K562 (cell line): ENCODE results near the gene CD207. TPM values are rescaled to one million over a fixed set of nuclear protein-coding genes. Genes with fewer than 3 reads are reported as not detected.

Experiments used
- ATAC-seq: fragments of 200-7000 bp; cut with Tn5 transposase; 3 replicates; pipeline ENCODE4 v1.9.1; 2020; ENCODE audit warnings: moderate library complexity
- BruUV-seq: library from RNA; stranded (reverse); fragments of 400-500 nt; replicated peaks from 2 replicates; lab custom pipeline; 2021; lab: Mats Ljungman, UMichigan
- CTCF ChIA-PET: fragments of 300-600 bp; formaldehyde crosslinking; extraction: SDS; loops from one replicate; lab custom pipeline; 2021; ENCODE audit warnings: low intra/inter-chr PET ratio; lab: Yijun Ruan, JAX
- POLR2A ChIA-PET: fragments of 300-600, 350-650 bp; sonication (Branson Sonifier 250); formaldehyde crosslinking; extraction: SDS; loops from one replicate; lab custom pipeline; 2021; ENCODE audit warnings: antibody characterized with exemption, inconsistent platforms; lab: Yijun Ruan, JAX
- DNase-seq, 4 experiments: peaks; one replicate each; pipeline versions ENCODE4 v3.0.0 to v3.0.0-alpha.2; 2011 to 2018; ENCODE audit warnings: low spot score in 3 of 4, mixed read lengths in 3 of 4; ENCODE audit errors: extremely low read depth in 1 of 4
- FAIRE-seq: peaks from 2 replicates; lab custom pipeline; 2011; peaks lifted over from hg19 to GRCh38; lab: Jason Lieb, UNC
- H2AFZ ChIP-seq: 2 replicates; pipeline ENCODE4 v1.6.0; 2011; ENCODE audit warnings: low read depth, low read length, control low read depth, inconsistent platforms
- H3K27ac ChIP-seq: fragments of 200-600 bp; 3 replicates; pipeline ENCODE4 v1.8.0; 2011; ENCODE audit warnings: low read depth, mild to moderate bottlenecking, control low read depth, inconsistent platforms, low read length, moderate library complexity, mixed read lengths; ENCODE audit errors: extremely low read depth
- H3K27me3 ChIP-seq, 2 experiments: fragments of 300-600 bp in 1 of 2; 2 replicates in 1 of 2; 3 replicates in 1 of 2; pipeline versions ENCODE4 v1.6.0 to v1.8.0; 2011; ENCODE audit warnings: inconsistent platforms in 2 of 2, low read length in 2 of 2, mild to moderate bottlenecking in 1 of 2, mixed read lengths in 1 of 2, moderate library complexity in 1 of 2; ENCODE audit not compliant: control insufficient read depth in 2 of 2, insufficient read depth in 2 of 2
- H3K36me3 ChIP-seq: fragments of 300-600 bp; 3 replicates; pipeline ENCODE4 v1.8.0; 2011; ENCODE audit warnings: mild to moderate bottlenecking, low read length, inconsistent platforms; ENCODE audit not compliant: control insufficient read depth, insufficient read depth
- H3K4me1 ChIP-seq, 2 experiments: fragments of 200-600 bp in 1 of 2; replicated peaks in 1 of 2; 2 replicates in 1 of 2; 3 replicates in 1 of 2; pipeline versions ENCODE4 v1.5.1 to v1.8.0; 2011; ENCODE audit warnings: inconsistent platforms in 2 of 2, low read length in 2 of 2, mild to moderate bottlenecking in 1 of 2, mixed read lengths in 1 of 2, moderate library complexity in 1 of 2; ENCODE audit not compliant: control insufficient read depth in 2 of 2, insufficient read depth in 2 of 2
- H3K4me2 ChIP-seq: 2 replicates; pipeline ENCODE4 v1.6.1; 2011; ENCODE audit warnings: low read length, control low read depth, inconsistent platforms, mixed read lengths; ENCODE audit not compliant: insufficient read depth
- H3K4me3 ChIP-seq: fragments of 200-600 bp; sonication (generic), shearing (Covaris generic); 2 replicates; pipeline ENCODE4 v1.5.1; 2016; ENCODE audit warnings: control low read depth, inconsistent platforms
- H3K79me2 ChIP-seq: fragments of 200-600 bp; 3 replicates; pipeline ENCODE4 v1.8.0; 2011; ENCODE audit warnings: low read length, inconsistent platforms; ENCODE audit not compliant: control insufficient read depth, insufficient read depth
- H3K9ac ChIP-seq, 2 experiments: 2 replicates each; pipeline versions ENCODE4 v1.6.0 to v1.6.1; 2011; ENCODE audit warnings: low read depth in 2 of 2, low read length in 2 of 2, control low read depth in 1 of 2, inconsistent platforms in 1 of 2, mild to moderate bottlenecking in 1 of 2, mixed read lengths in 1 of 2; ENCODE audit not compliant: insufficient read depth in 1 of 2
- H3K9me1 ChIP-seq: one replicate; pipeline ENCODE4 v1.6.0; 2011; ENCODE audit warnings: inconsistent platforms, mild to moderate bottlenecking, low read length, moderate library complexity; ENCODE audit not compliant: control insufficient read depth, insufficient read depth
- H3K9me3 ChIP-seq: replicated peaks from 2 replicates; pipeline ENCODE4 v1.5.1; 2011; ENCODE audit warnings: low read depth, low read length, inconsistent platforms; ENCODE audit not compliant: control insufficient read depth, insufficient read depth
- H4K20me1 ChIP-seq: replicated peaks from 2 replicates; pipeline ENCODE4 v1.6.1; 2011; ENCODE audit warnings: low read length, inconsistent platforms, mixed read lengths; ENCODE audit not compliant: control insufficient read depth, insufficient read depth
- BRD4 ChIP-seq: fragments of 200-600 bp; sonication (generic); IDR thresholded peaks from 2 replicates; pipeline ENCODE4 v1.6.1; 2017; ENCODE audit warnings: inconsistent platforms
- DMBX1 ChIP-seq: fragments of 250-450 bp; sonication (Bioruptor Pico); IDR thresholded peaks from 2 replicates; pipeline ENCODE4 v1.8.0; 2022; ENCODE audit warnings: inconsistent platforms, mild to moderate bottlenecking, moderate library complexity, borderline replicate concordance
- HDAC2 ChIP-seq: fragments of 450-650 bp; IDR thresholded peaks from 2 replicates; pipeline ENCODE4 v1.6.1; 2016; ENCODE audit warnings: mild to moderate bottlenecking
- HNRNPUL1 ChIP-seq: fragments of 200-400 bp; formaldehyde crosslinking; IDR thresholded peaks from 2 replicates; pipeline ENCODE4 v1.6.1; 2017; ENCODE audit warnings: low read length
- HOXB6 ChIP-seq: fragments of 250-450 bp; sonication (Bioruptor Pico); IDR thresholded peaks from 2 replicates; pipeline ENCODE4 v1.5.1; 2022; ENCODE audit warnings: mild to moderate bottlenecking, borderline replicate concordance
- KLF10 ChIP-seq: fragments of 250-450 bp; sonication (Bioruptor Pico); IDR thresholded peaks from 2 replicates; pipeline ENCODE4 v1.6.1; 2021; ENCODE audit warnings: matching md5 sums
- MAFF ChIP-seq: IDR thresholded peaks from 2 replicates; pipeline ENCODE4 v1.6.1; 2012; ENCODE audit warnings: low read length, improper control_type of control experiment
- MCM5 ChIP-seq: fragments of 450-650 bp; IDR thresholded peaks from 2 replicates; pipeline ENCODE4 v1.6.1; 2016; ENCODE audit warnings: low read depth
- MEIS2 ChIP-seq: fragments of 450-650 bp; IDR thresholded peaks from 2 replicates; pipeline ENCODE4 v1.6.1; 2014; ENCODE audit warnings: mild to moderate bottlenecking; ENCODE audit not compliant: partially characterized antibody
- NR4A1 ChIP-seq, 2 experiments: fragments of 250-450 bp in 1 of 2; fragments of 450-650 bp in 1 of 2; sonication (Bioruptor Pico) in 1 of 2; IDR thresholded peaks; 2 replicates each; pipeline versions ENCODE4 v1.4.0 to v1.6.1; 2016 to 2020; ENCODE audit warnings: mild to moderate bottlenecking in 2 of 2, missing compliant biosample characterization in 1 of 2, missing genetic modification characterization in 1 of 2, moderate library complexity in 1 of 2
- PCBP1 ChIP-seq: fragments of 200-400 bp; formaldehyde crosslinking; IDR thresholded peaks from 2 replicates; pipeline ENCODE4 v1.6.1; 2018; ENCODE audit warnings: mild to moderate bottlenecking, low read depth, low read length; ENCODE audit not compliant: poor library complexity, severe bottlenecking
- TAF9B ChIP-seq: fragments of 450-650 bp; IDR thresholded peaks from 2 replicates; pipeline ENCODE4 v1.6.1; 2018; ENCODE audit warnings: mild to moderate bottlenecking; ENCODE audit not compliant: partially characterized antibody
- XRCC3 ChIP-seq: fragments of 450-650 bp; IDR thresholded peaks from 2 replicates; pipeline ENCODE4 v1.6.1; 2017; ENCODE audit warnings: mild to moderate bottlenecking, moderate library complexity
- ZFPM2 ChIP-seq: fragments of 250-450 bp; sonication (Bioruptor Pico); IDR thresholded peaks from 2 replicates; pipeline ENCODE4 v1.5.1; 2022; ENCODE audit warnings: mild to moderate bottlenecking
- ZNF165 ChIP-seq: fragments of 250-450 bp; sonication (Bioruptor Pico); IDR thresholded peaks from 2 replicates; pipeline ENCODE4 v1.4.0; 2020; ENCODE audit warnings: borderline replicate concordance
- WGBS: fragments of 100-300 bp; shearing (Covaris generic); methylation state at CpG from one replicate; pipeline ENCODE4 v1.1.6; 2016; ENCODE audit warnings: low coverage, mixed read lengths; ENCODE audit not compliant: insufficient coverage; ENCODE audit errors: missing lambda C conversion rate; 5-methylcytosine and 5-hydroxymethylcytosine counted together
- in situ Hi-C: fragments of 300-500 bp; cut with MboI; formaldehyde crosslinking; loops from 4 replicates; pipeline ENCODE4 v1.15.0; 2018; ENCODE audit warnings: inconsistent platforms, mixed read lengths
- intact Hi-C: fragments of 100-400 bp; cut with micrococcal nuclease; formaldehyde crosslinking; loops from 2 replicates; pipeline ENCODE4 v1.14.2; 2022
- polyA plus RNA-seq, 8 experiments: library from polyadenylated mRNA; depleted of rRNA in 4 of 8; stranded (reverse) in 5 of 8; unstranded in 3 of 8; fragments of >200 nt; fragmentation: Nextera tagmentation in 2 of 8; fragmentation: Illumina TruSeq in 1 of 8; extraction: Ambion mirVana in 2 of 8; extraction: Trizol in 1 of 8; gene quantifications; 2 replicates each; pipeline versions ENCODE4 v1.2.1 to v1.2.3, GENCODE V29; 2011 to 2014; ENCODE audit warnings: inconsistent platforms in 1 of 8, missing spikeins in 1 of 8
- total RNA-seq, 7 experiments: library from RNA; depleted of rRNA in 6 of 7; stranded (reverse); fragments of >200 nt in 6 of 7; fragmentation: Illumina TruSeq in 2 of 7; extraction: Trizol in 2 of 7; gene quantifications; 2 replicates each; pipeline versions ENCODE4 v1.2.1 to v1.2.3, GENCODE V29; 2011 to 2021; ENCODE audit warnings: low replicate concordance in 1 of 7
- TF ChIP-seq, protein P1 (sequence below), 2 experiments: fragments of 450-650 bp in 1 of 2; IDR thresholded peaks; 2 replicates each; pipeline ENCODE4 v1.6.1; 2011 to 2017; ENCODE audit warnings: low read depth in 2 of 2, antibody characterized with exemption in 1 of 2, borderline replicate concordance in 1 of 2, low read length in 1 of 2, mild to moderate bottlenecking in 1 of 2, mixed read lengths in 1 of 2; ENCODE audit not compliant: control insufficient read depth in 1 of 2

The CD207 gene
- total and polyA plus RNA-seq, 9 of the 15 experiments (the other 6 are each of a cell fraction or from before 2014, with no cell fraction given): not detected

- Histone ChIP-seq H4K20me1 (no peaks in the 10 kb centered on the region), H3K36me3 (no peaks in the 10 kb centered on the region), H2AFZ (no peak overlapping the region), H3K4me3 (no peak overlapping the region), H3K4me2 (no peak overlapping the region), H3K4me1 (no peaks in the 10 kb centered on the region), H3K9me3 (no peaks in the 10 kb centered on the region), H3K79me2 (no peaks in the 10 kb centered on the region), H3K9me1 (no peaks in the 10 kb centered on the region), H3K27me3 (peaks cover 3 to 11% of the 10 kb centered on the region in 2 experiments; a peak in 2 of 5 replicates), H3K9ac (no peak overlapping the region), H3K27ac (no peak overlapping the region)
- intact Hi-C loops (no loop called here), in situ Hi-C loops (no loop called here)
- 0% methylated on average over 4 of the region's 4 CpGs for WGBS
- ChIA-PET POLR2A (no interaction called here), CTCF (no interaction called here)
- TF ChIP-seq ZNF165 (no peak), MEIS2 (no peak), PCBP1 (no peak), HDAC2 (no peak), XRCC3 (no peak), HOXB6 (CRISPR knock-in tag) (no peak), MCM5 (no peak), TAF9B (no peak), NR4A1 (CRISPR knock-in tag; IDR thresholded peaks at IDR 0.05) (no peak), NR4A1 (tag; IDR thresholded peaks at IDR 0.05) (no peak), HNRNPUL1 (no peak), DMBX1 (CRISPR knock-in tag) (no peak), ZFPM2 (CRISPR knock-in tag) (no peak), KLF10 (CRISPR knock-in tag) (no peak), BRD4 (no peak), MAFF (no peak)
- TF ChIP-seq, protein P1, sequence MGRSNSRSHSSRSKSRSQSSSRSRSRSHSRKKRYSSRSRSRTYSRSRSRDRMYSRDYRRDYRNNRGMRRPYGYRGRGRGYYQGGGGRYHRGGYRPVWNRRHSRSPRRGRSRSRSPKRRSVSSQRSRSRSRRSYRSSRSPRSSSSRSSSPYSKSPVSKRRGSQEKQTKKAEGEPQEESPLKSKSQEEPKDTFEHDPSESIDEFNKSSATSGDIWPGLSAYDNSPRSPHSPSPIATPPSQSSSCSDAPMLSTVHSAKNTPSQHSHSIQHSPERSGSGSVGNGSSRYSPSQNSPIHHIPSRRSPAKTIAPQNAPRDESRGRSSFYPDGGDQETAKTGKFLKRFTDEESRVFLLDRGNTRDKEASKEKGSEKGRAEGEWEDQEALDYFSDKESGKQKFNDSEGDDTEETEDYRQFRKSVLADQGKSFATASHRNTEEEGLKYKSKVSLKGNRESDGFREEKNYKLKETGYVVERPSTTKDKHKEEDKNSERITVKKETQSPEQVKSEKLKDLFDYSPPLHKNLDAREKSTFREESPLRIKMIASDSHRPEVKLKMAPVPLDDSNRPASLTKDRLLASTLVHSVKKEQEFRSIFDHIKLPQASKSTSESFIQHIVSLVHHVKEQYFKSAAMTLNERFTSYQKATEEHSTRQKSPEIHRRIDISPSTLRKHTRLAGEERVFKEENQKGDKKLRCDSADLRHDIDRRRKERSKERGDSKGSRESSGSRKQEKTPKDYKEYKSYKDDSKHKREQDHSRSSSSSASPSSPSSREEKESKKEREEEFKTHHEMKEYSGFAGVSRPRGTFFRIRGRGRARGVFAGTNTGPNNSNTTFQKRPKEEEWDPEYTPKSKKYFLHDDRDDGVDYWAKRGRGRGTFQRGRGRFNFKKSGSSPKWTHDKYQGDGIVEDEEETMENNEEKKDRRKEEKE (IDR thresholded peaks at IDR 0.05; ENCODE audit: borderline replicate concordance in 1 of 2, control insufficient read depth in 1 of 2, low read depth in 2 of 2, low read length in 1 of 2): no peak
- no TSS peak for BruUV-seq
- no peak for DNase-seq
- ATAC-seq: no peak
- FAIRE-seq: no peak
Observed at GRCh38 chr2:70851704-70852103, 16.1 kb upstream of the CD207 start.
